AG04450 (cell line): ENCODE results near the gene LEMD3. TPM values are rescaled to one million over a fixed set of nuclear protein-coding genes. Genes with fewer than 3 reads are reported as not detected.

ENCODE experiments used
- CTCF ChIA-PET: fragments of 300-600, 350-600 bp; formaldehyde crosslinking; extraction: SDS; loops from one replicate; lab custom pipeline; 2022; ENCODE audit warnings: antibody characterized with exemption, inconsistent platforms; lab: Charles Lee
- POLR2A ChIA-PET: fragments of 350-600 bp; formaldehyde crosslinking; extraction: SDS; loops from one replicate; lab custom pipeline; 2021; ENCODE audit warnings: antibody characterized with exemption, inconsistent platforms; lab: Yijun Ruan, JAX
- DNase-seq: peaks from one replicate; pipeline ENCODE4 v3.0.0-alpha.2; 2011; ENCODE audit warnings: low read depth, low spot score
- H3K27ac ChIP-seq: one replicate; pipeline ENCODE4 v1.5.1; 2012; ENCODE audit warnings: low read depth, low read length, control low read depth
- H3K27me3 ChIP-seq: one replicate; pipeline ENCODE4 v1.6.0; 2012; ENCODE audit warnings: low read length; ENCODE audit not compliant: control insufficient read depth, insufficient read depth
- H3K4me3 ChIP-seq: 2 replicates; pipeline ENCODE4 v1.5.1; 2011; ENCODE audit warnings: mild to moderate bottlenecking, low read depth, low read length, control low read depth
- H3K9me3 ChIP-seq: 2 replicates; pipeline ENCODE4 v1.5.1; 2012; ENCODE audit warnings: low read length; ENCODE audit not compliant: control insufficient read depth, insufficient read depth
- polyA plus RNA-seq: library from polyadenylated mRNA; depleted of rRNA; stranded (reverse); fragments of >200 nt; gene quantifications from 2 replicates; pipeline ENCODE4 v1.2.3, GENCODE V29; 2011
- TF ChIP-seq, protein P1 (sequence below): IDR thresholded peaks from 2 replicates; pipeline ENCODE4 v1.5.1; 2011; ENCODE audit warnings: low read depth, low read length, control low read depth, inconsistent platforms

The LEMD3 gene
- polyA plus RNA-seq, 1 experiment, result 11.9 TPM

DNA sequence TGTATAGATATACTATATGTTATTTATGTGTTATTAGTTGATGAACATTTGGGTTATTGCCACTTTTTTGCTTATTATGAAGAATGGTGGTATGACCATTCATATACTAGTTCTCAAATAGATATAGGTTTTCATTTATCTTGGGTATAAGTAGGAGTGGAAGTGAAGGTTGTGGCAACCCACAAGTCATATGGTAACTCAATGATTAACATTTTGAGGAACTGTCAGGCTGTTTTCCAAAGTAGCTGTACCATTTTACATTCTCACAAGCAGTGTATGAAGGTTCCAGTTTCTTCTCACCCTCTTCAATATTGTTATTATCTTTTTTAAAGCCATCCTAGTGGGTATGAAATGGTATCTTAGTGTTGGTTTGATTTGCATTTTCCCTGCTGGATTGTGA is 90.1 kb downstream of the LEMD3 start:
- H3K27me3 ChIP-seq, result no peaks in the 10 kb centered on the region
- DNase-seq, result no peak
- no peak overlapping the region for H3K4me3 ChIP-seq
- H3K9me3 ChIP-seq, result no peaks in the 10 kb centered on the region; the same call in 1 of the 2 replicates
- ChIA-PET CTCF (interaction anchor here (0.7 kb wide), 1 partner anchor 67 kb away, joined by 3 read pairs; no protein-coding TSS in a partner anchor), POLR2A (no interaction called here)
- no peak overlapping the region for H3K27ac ChIP-seq
- TF ChIP-seq, protein P1, sequence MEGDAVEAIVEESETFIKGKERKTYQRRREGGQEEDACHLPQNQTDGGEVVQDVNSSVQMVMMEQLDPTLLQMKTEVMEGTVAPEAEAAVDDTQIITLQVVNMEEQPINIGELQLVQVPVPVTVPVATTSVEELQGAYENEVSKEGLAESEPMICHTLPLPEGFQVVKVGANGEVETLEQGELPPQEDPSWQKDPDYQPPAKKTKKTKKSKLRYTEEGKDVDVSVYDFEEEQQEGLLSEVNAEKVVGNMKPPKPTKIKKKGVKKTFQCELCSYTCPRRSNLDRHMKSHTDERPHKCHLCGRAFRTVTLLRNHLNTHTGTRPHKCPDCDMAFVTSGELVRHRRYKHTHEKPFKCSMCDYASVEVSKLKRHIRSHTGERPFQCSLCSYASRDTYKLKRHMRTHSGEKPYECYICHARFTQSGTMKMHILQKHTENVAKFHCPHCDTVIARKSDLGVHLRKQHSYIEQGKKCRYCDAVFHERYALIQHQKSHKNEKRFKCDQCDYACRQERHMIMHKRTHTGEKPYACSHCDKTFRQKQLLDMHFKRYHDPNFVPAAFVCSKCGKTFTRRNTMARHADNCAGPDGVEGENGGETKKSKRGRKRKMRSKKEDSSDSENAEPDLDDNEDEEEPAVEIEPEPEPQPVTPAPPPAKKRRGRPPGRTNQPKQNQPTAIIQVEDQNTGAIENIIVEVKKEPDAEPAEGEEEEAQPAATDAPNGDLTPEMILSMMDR, result no peak

DNA sequence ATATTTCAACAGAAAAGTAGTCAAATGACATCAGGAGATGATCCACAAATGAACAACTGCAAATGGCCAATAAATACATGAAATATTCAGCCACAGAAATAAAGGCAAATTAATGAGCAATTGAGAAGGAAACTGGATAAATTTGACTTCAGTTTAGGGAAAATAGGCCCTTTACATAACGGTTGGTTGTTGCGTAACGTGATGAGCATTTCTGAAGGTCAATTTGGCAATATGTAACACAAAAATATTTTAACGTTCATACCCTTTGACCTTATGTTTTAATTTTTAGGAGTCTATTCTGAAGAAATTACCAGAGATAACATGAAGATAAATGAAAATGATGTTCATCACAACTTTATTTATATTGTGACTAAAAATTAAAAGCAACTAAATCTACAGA is 94.4 kb downstream of the LEMD3 start:
- TF ChIP-seq, protein P1, result no peak
- Histone ChIP-seq H3K4me3 (no peak overlapping the region), H3K27ac (no peak overlapping the region), H3K27me3 (no peaks in the 10 kb centered on the region), H3K9me3 (no peaks in the 10 kb centered on the region; the same call in 1 of the 2 replicates)
- no peak for DNase-seq
- POLR2A ChIA-PET, result no interaction called here
- CTCF ChIA-PET, result no interaction called here

DNA sequence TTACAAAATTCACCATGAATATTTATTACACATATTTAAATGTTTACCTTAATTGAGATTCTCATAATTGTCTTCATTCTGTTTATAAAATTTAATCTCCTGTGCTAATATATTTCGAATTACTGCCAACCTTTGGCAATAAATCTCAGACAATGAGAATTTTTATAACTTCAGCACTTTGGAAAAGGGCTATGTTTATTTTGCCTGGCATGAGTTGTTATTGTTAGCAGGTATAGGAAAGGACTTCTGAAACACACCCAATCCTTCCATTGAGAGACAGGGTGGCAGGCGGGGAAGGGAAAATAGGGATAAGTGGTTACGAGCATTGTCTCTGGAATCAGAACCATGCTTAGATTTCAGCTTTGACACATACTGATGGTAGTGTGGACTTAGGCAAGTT is 97.0 kb downstream of the LEMD3 start:
- Histone ChIP-seq H3K27ac (no peak overlapping the region), H3K9me3 (no peaks in the 10 kb centered on the region; the same call in 1 of the 2 replicates), H3K27me3 (no peaks in the 10 kb centered on the region), H3K4me3 (no peak overlapping the region)
- TF ChIP-seq, protein P1, result no peak
- no peak for DNase-seq
- ChIA-PET POLR2A (no interaction called here), CTCF (interaction anchor here (1.0 kb wide), 1 partner anchor 34 kb away, joined by 4 read pairs; no protein-coding TSS in a partner anchor)

GRCh38 chr12:65269603-65270002 is 100.2 kb downstream of the LEMD3 start:
- DNase-seq, result no peak
- TF ChIP-seq, protein P1, result no peak
- Histone ChIP-seq H3K4me3 (no peak overlapping the region), H3K27ac (no peak overlapping the region), H3K27me3 (no peaks in the 10 kb centered on the region), H3K9me3 (no peaks in the 10 kb centered on the region)
- ChIA-PET CTCF (no interaction called here), POLR2A (no interaction called here)

- Histone ChIP-seq H3K27me3 (no peaks in the 10 kb centered on the region), H3K9me3 (peaks cover 4% of the 10 kb centered on the region; the same call in 1 of the 2 replicates), H3K27ac (no peak overlapping the region), H3K4me3 (no peak overlapping the region)
- ChIA-PET POLR2A (no interaction called here), CTCF (no interaction called here)
- TF ChIP-seq, protein P1, result no peak
- DNase-seq, result no peak
These were observed 105.4 kb downstream of the LEMD3 start for GRCh38 chr12:65274602-65275272.
